Measurements from ENCODE around the gene UBE3B. TPM values are rescaled to one million over a fixed set of nuclear protein-coding genes. Genes with fewer than 3 reads are reported as not detected.

The UBE3B gene
- total RNA-seq, 1 donor from 2014 or later: 32.2 TPM

GRCh38 chr12:109450980-109451379 is 26.5 kb upstream of the UBE3B start:
- peaks cover 0 to 67% of the 10 kb centered on the region in 2 donors for H3K36me3 ChIP-seq
- no peak overlapping the region for H3K27ac ChIP-seq
- H3K4me1 ChIP-seq: peaks cover 27% of the 10 kb centered on the region

GRCh38 chr12:109451400-109451799 is 26.0 kb upstream of the UBE3B start:
- H3K36me3 ChIP-seq: peaks cover 0 to 71% of the 10 kb centered on the region in 2 donors
- H3K9me3 ChIP-seq: no peaks in the 10 kb centered on the region
- intact Hi-C loops (cut with DNase I): no loop called here
- TF ChIP-seq POLR2AphosphoS5 (IDR thresholded peaks at IDR 0.05; ENCODE audit: insufficient read depth in 1 of 2, low read depth in 1 of 2) (no peak), CTCF (IDR thresholded peaks at IDR 0.05) (no peak), POLR2A (IDR thresholded peaks at IDR 0.05) (no peak)
- H3K27me3 ChIP-seq: no peaks in the 10 kb centered on the region
- no peak overlapping the region for H3K27ac ChIP-seq
- no peak overlapping the region for H3K4me3 ChIP-seq
- H3K4me1 ChIP-seq: peaks cover 27% of the 10 kb centered on the region
- DNase-seq (ENCODE audit: extremely low spot score in 2 of 2): no peak

More at GRCh38 chr12:109450980-109451379, 26.5 kb upstream of the UBE3B start:
- intact Hi-C loops (cut with DNase I): no loop called here
- no peak for TF ChIP-seq CTCF (IDR thresholded peaks at IDR 0.05)
- no peak for TF ChIP-seq POLR2AphosphoS5 (IDR thresholded peaks at IDR 0.05; ENCODE audit: insufficient read depth in 1 of 2, low read depth in 1 of 2)
- no peak for TF ChIP-seq POLR2A (IDR thresholded peaks at IDR 0.05)
- DNase-seq (ENCODE audit: extremely low spot score in 2 of 2): no peak
- Histone ChIP-seq H3K27me3 (no peaks in the 10 kb centered on the region), H3K9me3 (no peaks in the 10 kb centered on the region), H3K4me3 (no peak overlapping the region)

DNA sequence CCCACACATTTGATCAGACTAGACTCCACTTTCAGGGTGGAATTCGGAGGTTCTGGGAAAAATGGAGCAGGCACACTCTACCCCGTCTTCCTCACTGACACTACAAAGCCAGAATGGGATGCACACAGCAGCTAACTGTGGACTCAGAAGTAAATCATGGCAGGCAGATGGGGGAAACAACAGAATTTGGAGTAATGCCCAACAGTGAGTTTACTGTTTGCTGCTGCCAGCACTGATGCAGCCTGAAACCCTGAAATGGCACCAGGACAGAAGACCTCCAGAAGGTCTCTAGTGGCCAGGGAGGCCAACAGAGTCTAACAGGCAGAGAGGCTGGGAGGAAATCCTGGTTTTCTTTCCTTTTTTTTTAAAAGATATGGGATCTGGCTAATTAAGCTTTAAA is 24.9 kb upstream of the UBE3B start:
- intact Hi-C loops (cut with DNase I): no loop called here
- TF ChIP-seq POLR2A (IDR thresholded peaks at IDR 0.05) (no peak), POLR2AphosphoS5 (IDR thresholded peaks at IDR 0.05; ENCODE audit: insufficient read depth in 1 of 2, low read depth in 1 of 2) (no peak), CTCF (IDR thresholded peaks at IDR 0.05) (no peak)

DNA sequence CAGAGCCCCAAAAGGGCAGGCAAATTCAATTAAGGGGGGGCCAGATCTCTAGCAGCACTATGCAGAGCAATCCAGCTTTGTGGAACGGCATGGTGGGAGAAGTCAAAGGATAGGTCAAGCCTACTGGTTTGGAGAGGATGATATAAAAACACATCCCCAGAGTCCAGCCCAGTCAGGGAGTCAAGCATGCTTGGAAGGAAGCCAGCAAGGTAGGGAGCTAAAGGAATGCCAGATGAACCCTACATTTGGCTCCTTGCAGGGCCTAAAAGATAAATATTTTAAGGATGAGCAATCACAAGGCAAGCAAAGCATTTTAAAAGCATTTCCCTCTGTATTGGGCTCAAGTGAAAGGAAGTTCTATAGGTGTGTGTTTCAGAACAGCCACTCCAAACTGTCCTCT is 21.7 kb upstream of the UBE3B start:
- TF ChIP-seq POLR2A (IDR thresholded peaks at IDR 0.05): no peak
- no peak for TF ChIP-seq CTCF (IDR thresholded peaks at IDR 0.05)
- no peak for TF ChIP-seq POLR2AphosphoS5 (IDR thresholded peaks at IDR 0.05; ENCODE audit: insufficient read depth in 1 of 2, low read depth in 1 of 2)
- peaks cover 47% of the 10 kb centered on the region for H3K4me1 ChIP-seq
- H3K27me3 ChIP-seq: no peaks in the 10 kb centered on the region
- no peak for DNase-seq (ENCODE audit: extremely low spot score in 2 of 2)
- no peak overlapping the region for H3K4me3 ChIP-seq
- no peaks in the 10 kb centered on the region for H3K9me3 ChIP-seq
- no peak overlapping the region for H3K27ac ChIP-seq
- peaks cover 0 to 85% of the 10 kb centered on the region in 2 donors for H3K36me3 ChIP-seq
- intact Hi-C loops (cut with DNase I): no loop called here

More for the DNA sequence above, 24.9 kb upstream of the UBE3B start:
- no peak for DNase-seq (ENCODE audit: extremely low spot score in 2 of 2)
- H3K27ac ChIP-seq: no peak overlapping the region
- H3K4me3 ChIP-seq: no peak overlapping the region
- H3K36me3 ChIP-seq: peaks cover 0 to 74% of the 10 kb centered on the region in 2 donors
- H3K9me3 ChIP-seq: no peaks in the 10 kb centered on the region
- H3K27me3 ChIP-seq: no peaks in the 10 kb centered on the region
- H3K4me1 ChIP-seq: peaks cover 35% of the 10 kb centered on the region

DNA sequence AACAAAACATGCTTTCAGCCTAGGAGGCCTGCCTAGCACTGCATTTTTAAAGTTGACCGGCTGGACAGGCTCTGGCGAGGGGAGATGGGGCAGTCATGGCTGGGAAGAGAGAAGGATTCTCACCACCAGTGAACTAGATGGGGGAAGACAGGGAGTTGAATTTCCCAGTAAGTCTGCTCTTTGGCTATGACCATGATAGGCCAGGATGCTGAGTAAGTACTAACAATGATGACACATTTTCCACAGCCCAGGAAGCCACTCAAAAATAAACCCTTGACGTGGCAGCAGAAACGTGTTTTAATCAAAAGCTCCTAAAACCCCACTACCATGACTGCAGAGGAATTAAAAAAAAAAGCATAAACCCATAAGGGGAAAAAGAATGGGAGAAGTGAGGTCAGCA is 19.3 kb upstream of the UBE3B start:
- Histone ChIP-seq H3K27ac (peak overlapping the region; percentile 94), H3K9me3 (no peaks in the 10 kb centered on the region), H3K27me3 (no peaks in the 10 kb centered on the region), H3K36me3 (peaks cover 0 to 61% of the 10 kb centered on the region in 2 donors), H3K4me1 (peaks cover 65% of the 10 kb centered on the region), H3K4me3 (no peak overlapping the region)
- intact Hi-C loops (cut with DNase I): no loop called here
- no peak for TF ChIP-seq CTCF (IDR thresholded peaks at IDR 0.05)
- no peak for DNase-seq (ENCODE audit: extremely low spot score in 2 of 2)
